Endothelial cell of umbilical vein (primary cell): Measurements from ENCODE around the gene RASGRF1. TPM values are rescaled to one million over a fixed set of nuclear protein-coding genes. Genes with fewer than 3 reads are reported as not detected.

Source experiments
- BruUV-seq: library from RNA; stranded (reverse); fragments of 400-500 nt; replicated peaks from 2 replicates; lab custom pipeline; 2021; lab: Mats Ljungman, UMichigan
- CTCF ChIA-PET: fragments of 300-600, 350-600 bp; sonication (Branson Sonifier 250); formaldehyde crosslinking; loops from one replicate; lab custom pipeline; 2021; ENCODE audit warnings: antibody characterized with exemption, inconsistent platforms; lab: Charles Lee
- POLR2A ChIA-PET: fragments of 300-600, 350-600 bp; sonication (Branson Sonifier 250); formaldehyde crosslinking; loops from one replicate; lab custom pipeline; 2021; ENCODE audit warnings: antibody characterized with exemption, inconsistent platforms; lab: Charles Lee
- DNase-seq: peaks from one replicate; pipeline ENCODE4 v3.0.0-alpha.2; 2011; ENCODE audit warnings: low read depth, low spot score
- FAIRE-seq: peaks from 2 replicates; lab custom pipeline; 2011; peaks lifted over from hg19 to GRCh38; lab: Jason Lieb, UNC
- H2AFZ ChIP-seq: 2 replicates; pipeline ENCODE4 v1.6.0; 2012; ENCODE audit warnings: low read depth, low read length, control low read depth, inconsistent platforms
- H3K27ac ChIP-seq: 2 replicates; pipeline ENCODE4 v1.5.1; 2011; ENCODE audit warnings: low read depth, mild to moderate bottlenecking, control low read depth, low read length, moderate library complexity; ENCODE audit not compliant: insufficient read depth
- H3K27me3 ChIP-seq, 2 experiments: 2 replicates each; pipeline versions ENCODE4 v1.6.0 to v1.6.1; 2011; ENCODE audit warnings: low read length in 2 of 2, mixed read lengths in 1 of 2; ENCODE audit not compliant: control insufficient read depth in 2 of 2, insufficient read depth in 2 of 2
- H3K36me3 ChIP-seq, 2 experiments: 2 replicates in 1 of 2; 3 replicates in 1 of 2; pipeline ENCODE4 v1.5.1; 2011; ENCODE audit warnings: low read length in 2 of 2, mild to moderate bottlenecking in 1 of 2, moderate library complexity in 1 of 2; ENCODE audit not compliant: control insufficient read depth in 2 of 2, insufficient read depth in 2 of 2; ENCODE audit errors: extremely low read depth in 1 of 2
- H3K4me1 ChIP-seq: 3 replicates; pipeline ENCODE4 v1.5.1; 2011; ENCODE audit warnings: mild to moderate bottlenecking, low read length; ENCODE audit not compliant: control insufficient read depth, insufficient read depth; ENCODE audit errors: extremely low read depth
- H3K4me2 ChIP-seq: 2 replicates; pipeline ENCODE4 v1.6.1; 2011; ENCODE audit warnings: low read length, control low read depth, mixed read lengths; ENCODE audit not compliant: insufficient read depth
- H3K4me3 ChIP-seq, 3 experiments: fragments of 200-600 bp in 1 of 3; sonication (generic), shearing (Covaris generic) in 1 of 3; replicated peaks in 1 of 3; 2 replicates each; pipeline ENCODE4 v1.5.1; 2011 to 2016; ENCODE audit warnings: control low read depth in 3 of 3, low read length in 3 of 3, mild to moderate bottlenecking in 2 of 3, inconsistent platforms in 1 of 3, low read depth in 1 of 3, moderate library complexity in 1 of 3; ENCODE audit not compliant: insufficient read depth in 1 of 3
- H3K79me2 ChIP-seq: 2 replicates; pipeline ENCODE4 v1.6.0; 2012; ENCODE audit warnings: low read length, inconsistent platforms; ENCODE audit not compliant: control insufficient read depth, insufficient read depth
- H3K9ac ChIP-seq: replicated peaks from 2 replicates; pipeline ENCODE3; 2011; ENCODE audit warnings: low read length, control low read depth; ENCODE audit not compliant: insufficient read depth; ENCODE audit errors: extremely low read depth
- H3K9me1 ChIP-seq: replicated peaks from 3 replicates; pipeline ENCODE4 v1.6.0; 2011; ENCODE audit warnings: mild to moderate bottlenecking, low read length; ENCODE audit not compliant: control insufficient read depth, insufficient read depth; ENCODE audit errors: extremely low read depth
- H3K9me3 ChIP-seq: replicated peaks from 2 replicates; pipeline ENCODE4 v1.5.1; 2012; ENCODE audit warnings: low read length, inconsistent platforms; ENCODE audit not compliant: control insufficient read depth, insufficient read depth
- H4K20me1 ChIP-seq: replicated peaks from 2 replicates; pipeline ENCODE3; 2011; ENCODE audit warnings: mild to moderate bottlenecking, low read length; ENCODE audit not compliant: control insufficient read depth, insufficient read depth; ENCODE audit errors: extremely low read depth
- EZH2 ChIP-seq: IDR thresholded peaks from 2 replicates; pipeline ENCODE4 v1.6.1; 2012; ENCODE audit warnings: borderline replicate concordance, low read depth, mild to moderate bottlenecking, moderate library complexity, low read length, inconsistent platforms; ENCODE audit not compliant: severe bottlenecking
- FOS ChIP-seq: IDR thresholded peaks from 2 replicates; pipeline ENCODE4 v1.6.1; 2011; ENCODE audit warnings: mild to moderate bottlenecking, low read length, moderate library complexity, borderline replicate concordance; ENCODE audit not compliant: insufficient read depth
- GATA2 ChIP-seq: IDR thresholded peaks from 2 replicates; pipeline ENCODE4 v1.7.0; 2011; ENCODE audit warnings: low read depth, mild to moderate bottlenecking, moderate library complexity, mixed read lengths, low read length; ENCODE audit not compliant: insufficient read length, insufficient read depth
- JUN ChIP-seq: IDR thresholded peaks from 2 replicates; pipeline ENCODE4 v1.6.1; 2011; ENCODE audit warnings: borderline replicate concordance, low read depth; ENCODE audit not compliant: insufficient read length, insufficient read depth
- MYC ChIP-seq: IDR thresholded peaks from one replicate; pipeline ENCODE4 v1.6.1; 2011; ENCODE audit warnings: mild to moderate bottlenecking, low read depth, low read length
- POLR2A ChIP-seq: IDR thresholded peaks from 2 replicates; pipeline ENCODE4 v1.6.1; 2012; ENCODE audit warnings: low read depth, mild to moderate bottlenecking, control low read depth, low read length
- POLR2AphosphoS5 ChIP-seq: IDR thresholded peaks from 2 replicates; pipeline ENCODE4 v1.6.1; 2012; ENCODE audit warnings: low read depth, mild to moderate bottlenecking, control low read depth, low read length, moderate library complexity; ENCODE audit not compliant: insufficient read depth
- dilution Hi-C: fragments of 300-500 bp; cut with MboI; formaldehyde crosslinking; loops from one replicate; pipeline ENCODE4 v1.15.0; 2019; ENCODE audit warnings: low sequenced_read_pairs; ENCODE audit not compliant: extremely low pct_ligation_motif_present
- intact Hi-C: fragments of 100-400 bp; cut with micrococcal nuclease; formaldehyde crosslinking; loops from one replicate; pipeline ENCODE4 v1.10.0; 2022
- polyA plus RNA-seq, 4 experiments: library from polyadenylated mRNA; depleted of rRNA in 3 of 4; stranded (reverse) in 3 of 4; unstranded in 1 of 4; fragments of >200 nt; gene quantifications; 2 replicates each; pipeline versions ENCODE4 v1.2.1 to v1.2.3, GENCODE V29; 2011 to 2012; ENCODE audit warnings: missing spikeins in 1 of 4
- total RNA-seq: library from RNA; stranded (reverse); gene quantifications from 2 replicates; pipeline ENCODE4 v1.2.3, GENCODE V29; 2021
- TF ChIP-seq, protein P1 (sequence below): IDR thresholded peaks from 2 replicates; pipeline ENCODE4 v1.6.1; 2011; ENCODE audit not compliant: insufficient read depth, insufficient read length
- TF ChIP-seq, protein P2 (sequence below), 2 donors: IDR thresholded peaks; 1 replicate in 1 of 2; 2 replicates in 1 of 2; pipeline ENCODE4 v1.5.1; 2011; ENCODE audit warnings: low read length in 2 of 2, mild to moderate bottlenecking in 2 of 2, moderate library complexity in 2 of 2, control low read depth in 1 of 2, inconsistent platforms in 1 of 2, low read depth in 1 of 2; ENCODE audit not compliant: insufficient read depth in 1 of 2; ENCODE audit errors: extremely low read depth in 1 of 2

The RASGRF1 gene
- total and polyA plus RNA-seq, 2 donors (not counting 3 experiments of a cell fraction or from before 2014, with no cell fraction given), result 0.04 TPM; not detected in 1

DNA sequence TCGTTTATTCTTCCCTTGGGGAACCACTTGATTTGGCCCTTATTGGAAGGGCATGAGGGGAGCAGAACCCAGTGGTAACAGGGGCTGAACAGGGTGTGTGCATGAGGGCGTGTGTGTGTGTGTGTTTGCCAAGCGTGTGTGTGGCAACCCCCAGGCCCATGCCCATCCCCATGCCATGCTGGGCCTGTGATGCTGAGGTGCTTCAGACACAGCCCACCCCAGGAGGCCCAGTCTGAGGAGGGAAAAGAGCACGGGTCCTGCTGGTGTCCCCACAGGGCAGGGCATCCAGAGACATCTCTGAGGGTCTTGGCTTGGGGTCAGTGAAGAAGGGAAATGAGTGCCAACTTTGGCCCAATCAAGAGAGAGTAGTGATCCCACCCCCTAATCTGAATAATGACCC is 71.6 kb downstream of the RASGRF1 start:
- Histone ChIP-seq H2AFZ (no peak overlapping the region), H3K9me1 (no peaks in the 10 kb centered on the region), H3K4me2 (no peak overlapping the region), H4K20me1 (no peaks in the 10 kb centered on the region), H3K27me3 (no peaks in the 10 kb centered on the region), H3K4me1 (no peaks in the 10 kb centered on the region), H3K27ac (no peak overlapping the region), H3K9ac (no peak overlapping the region), H3K36me3 (no peaks in the 10 kb centered on the region), H3K9me3 (no peaks in the 10 kb centered on the region), H3K79me2 (no peaks in the 10 kb centered on the region), H3K4me3 (no peak overlapping the region)
- DNase-seq (no peak), FAIRE-seq (no peak)
- ChIA-PET POLR2A (no interaction called here), CTCF (interaction anchor here (1.9 kb wide), 1 partner anchor 9 kb away, joined by 5 read pairs; no protein-coding TSS in a partner anchor)
- BruUV-seq, result no TSS peak
- TF ChIP-seq POLR2AphosphoS5, result no peak
- TF ChIP-seq MYC, result no peak
- no peak for TF ChIP-seq EZH2
- TF ChIP-seq, protein P1, sequence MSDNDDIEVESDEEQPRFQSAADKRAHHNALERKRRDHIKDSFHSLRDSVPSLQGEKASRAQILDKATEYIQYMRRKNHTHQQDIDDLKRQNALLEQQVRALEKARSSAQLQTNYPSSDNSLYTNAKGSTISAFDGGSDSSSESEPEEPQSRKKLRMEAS, result no peak
- TF ChIP-seq FOS, result no peak
- TF ChIP-seq JUN, result no peak
- no peak for TF ChIP-seq GATA2
- intact Hi-C loops (no loop called here), dilution Hi-C loops (no loop called here)

DNA sequence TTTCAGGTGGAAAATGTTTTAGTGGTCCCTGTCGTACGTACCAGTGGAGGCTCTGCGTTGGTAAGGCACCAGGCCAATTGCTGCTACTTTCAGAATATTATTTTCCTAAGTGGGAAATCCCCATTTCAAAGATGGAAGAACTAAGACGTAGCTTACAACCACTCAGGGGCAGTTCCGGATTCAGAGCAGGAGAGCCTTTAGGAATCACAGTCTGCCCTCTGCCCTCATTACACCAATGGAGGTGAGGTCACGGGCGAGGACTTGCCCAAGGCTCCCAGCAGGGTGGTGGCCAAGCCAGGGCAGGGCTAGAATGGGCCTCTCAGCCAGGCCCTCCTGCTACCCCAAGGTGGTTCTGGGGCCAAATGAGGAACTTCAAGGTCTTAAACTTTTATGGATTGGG is 72.6 kb downstream of the RASGRF1 start:
- no TSS peak for BruUV-seq
- Histone ChIP-seq H3K27ac (no peak overlapping the region), H3K36me3 (no peaks in the 10 kb centered on the region), H3K9ac (no peak overlapping the region), H3K9me1 (no peaks in the 10 kb centered on the region), H3K79me2 (no peaks in the 10 kb centered on the region), H3K9me3 (no peaks in the 10 kb centered on the region), H3K4me3 (no peak overlapping the region), H3K4me2 (no peak overlapping the region), H4K20me1 (no peaks in the 10 kb centered on the region), H2AFZ (no peak overlapping the region), H3K27me3 (no peaks in the 10 kb centered on the region), H3K4me1 (no peaks in the 10 kb centered on the region)
- dilution Hi-C loops (no loop called here), intact Hi-C loops (no loop called here)
- ChIA-PET CTCF (interaction anchor here (1.0 kb wide), 1 partner anchor 11 kb away, joined by 5 read pairs; no protein-coding TSS in a partner anchor), POLR2A (no interaction called here)
- DNase-seq (no peak), FAIRE-seq (no peak)
- TF ChIP-seq JUN (no peak), POLR2AphosphoS5 (no peak), GATA2 (no peak), MYC (no peak), POLR2A (no peak), FOS (no peak), EZH2 (no peak)
- TF ChIP-seq, protein P1, result no peak
- TF ChIP-seq, protein P2, sequence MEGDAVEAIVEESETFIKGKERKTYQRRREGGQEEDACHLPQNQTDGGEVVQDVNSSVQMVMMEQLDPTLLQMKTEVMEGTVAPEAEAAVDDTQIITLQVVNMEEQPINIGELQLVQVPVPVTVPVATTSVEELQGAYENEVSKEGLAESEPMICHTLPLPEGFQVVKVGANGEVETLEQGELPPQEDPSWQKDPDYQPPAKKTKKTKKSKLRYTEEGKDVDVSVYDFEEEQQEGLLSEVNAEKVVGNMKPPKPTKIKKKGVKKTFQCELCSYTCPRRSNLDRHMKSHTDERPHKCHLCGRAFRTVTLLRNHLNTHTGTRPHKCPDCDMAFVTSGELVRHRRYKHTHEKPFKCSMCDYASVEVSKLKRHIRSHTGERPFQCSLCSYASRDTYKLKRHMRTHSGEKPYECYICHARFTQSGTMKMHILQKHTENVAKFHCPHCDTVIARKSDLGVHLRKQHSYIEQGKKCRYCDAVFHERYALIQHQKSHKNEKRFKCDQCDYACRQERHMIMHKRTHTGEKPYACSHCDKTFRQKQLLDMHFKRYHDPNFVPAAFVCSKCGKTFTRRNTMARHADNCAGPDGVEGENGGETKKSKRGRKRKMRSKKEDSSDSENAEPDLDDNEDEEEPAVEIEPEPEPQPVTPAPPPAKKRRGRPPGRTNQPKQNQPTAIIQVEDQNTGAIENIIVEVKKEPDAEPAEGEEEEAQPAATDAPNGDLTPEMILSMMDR (IDR thresholded peaks at IDR 0.05; ENCODE audit: extremely low read depth in 1 of 2, insufficient read depth in 1 of 2, low read depth in 1 of 2, low read length in 2 of 2), result no peak
